Measurements from ENCODE around the gene CHD2.
"Not testable (repeated sequence)": the region's sequence is repeated elsewhere in the genome, so short reads cannot be mapped to it uniquely, and the experiment has no call there.

GRCh38 chr15:92872967-92873366 lies 27.2 kb upstream of the CHD2 start:
- TF ChIP-seq, protein P1, sequence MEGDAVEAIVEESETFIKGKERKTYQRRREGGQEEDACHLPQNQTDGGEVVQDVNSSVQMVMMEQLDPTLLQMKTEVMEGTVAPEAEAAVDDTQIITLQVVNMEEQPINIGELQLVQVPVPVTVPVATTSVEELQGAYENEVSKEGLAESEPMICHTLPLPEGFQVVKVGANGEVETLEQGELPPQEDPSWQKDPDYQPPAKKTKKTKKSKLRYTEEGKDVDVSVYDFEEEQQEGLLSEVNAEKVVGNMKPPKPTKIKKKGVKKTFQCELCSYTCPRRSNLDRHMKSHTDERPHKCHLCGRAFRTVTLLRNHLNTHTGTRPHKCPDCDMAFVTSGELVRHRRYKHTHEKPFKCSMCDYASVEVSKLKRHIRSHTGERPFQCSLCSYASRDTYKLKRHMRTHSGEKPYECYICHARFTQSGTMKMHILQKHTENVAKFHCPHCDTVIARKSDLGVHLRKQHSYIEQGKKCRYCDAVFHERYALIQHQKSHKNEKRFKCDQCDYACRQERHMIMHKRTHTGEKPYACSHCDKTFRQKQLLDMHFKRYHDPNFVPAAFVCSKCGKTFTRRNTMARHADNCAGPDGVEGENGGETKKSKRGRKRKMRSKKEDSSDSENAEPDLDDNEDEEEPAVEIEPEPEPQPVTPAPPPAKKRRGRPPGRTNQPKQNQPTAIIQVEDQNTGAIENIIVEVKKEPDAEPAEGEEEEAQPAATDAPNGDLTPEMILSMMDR (IDR thresholded peaks at IDR 0.05; ENCODE audit: low read depth, low read length, poor library complexity, severe bottlenecking), result not testable (repeated sequence)
- TF ChIP-seq EZH2phosphoT487 (IDR thresholded peaks at IDR 0.05; ENCODE audit: borderline replicate concordance, low read length), result not testable (repeated sequence)
